ENCODE results near the gene PPP4R3A.
A peak's percentile ranks its signal among the peaks of the same experiment; 100 is the strongest.

Gene PPP4R3A

GRCh38 chr14:91520138-91520537, 10.0 kb upstream of the PPP4R3A start:
- Histone ChIP-seq H3K9ac (ENCODE audit: low read length) (no peak overlapping the region), H3K36me3 (ENCODE audit: insufficient read depth, low read length) (no peaks in the 10 kb centered on the region), H3K4me3 (ENCODE audit: low read depth in 1 of 2, low read length in 2 of 2) (no peak overlapping the region), H3K27ac (ENCODE audit: low read depth, low read length) (no peak overlapping the region), H3K4me1 (ENCODE audit: insufficient read depth, low read length) (peaks cover 5% of the 10 kb centered on the region), H3K27me3 (ENCODE audit: control insufficient read depth in 1 of 2, insufficient read depth in 2 of 2, low read length in 2 of 2) (no peaks in the 10 kb centered on the region), H3K9me3 (ENCODE audit: low read length) (no peaks in the 10 kb centered on the region)

GRCh38 chr14:91519239-91520036, 9.3 kb upstream of the PPP4R3A start:
- Histone ChIP-seq H3K4me1 (ENCODE audit: insufficient read depth, low read length) (peaks cover 5% of the 10 kb centered on the region), H3K9me3 (ENCODE audit: low read length) (no peaks in the 10 kb centered on the region), H3K4me3 (ENCODE audit: low read depth in 1 of 2, low read length in 2 of 2) (no peak overlapping the region), H3K36me3 (ENCODE audit: insufficient read depth, low read length) (no peaks in the 10 kb centered on the region), H3K9ac (ENCODE audit: low read length) (no peak overlapping the region), H3K27ac (ENCODE audit: low read depth, low read length) (no peak overlapping the region), H3K27me3 (ENCODE audit: control insufficient read depth in 1 of 2, insufficient read depth in 2 of 2, low read length in 2 of 2) (no peaks in the 10 kb centered on the region)

- H3K4me3 ChIP-seq (ENCODE audit: low read depth in 1 of 2, low read length in 2 of 2), result no peak overlapping the region
- H3K27me3 ChIP-seq (ENCODE audit: control insufficient read depth in 1 of 2, insufficient read depth in 2 of 2, low read length in 2 of 2), result no peaks in the 10 kb centered on the region
- peaks cover 5% of the 10 kb centered on the region for H3K4me1 ChIP-seq (ENCODE audit: insufficient read depth, low read length)
- no peaks in the 10 kb centered on the region for H3K9me3 ChIP-seq (ENCODE audit: low read length)
- no peaks in the 10 kb centered on the region for H3K36me3 ChIP-seq (ENCODE audit: insufficient read depth, low read length)
- H3K9ac ChIP-seq (ENCODE audit: low read length), result no peak overlapping the region
- H3K27ac ChIP-seq (ENCODE audit: low read depth, low read length), result no peak overlapping the region
These were observed 6.7 kb upstream of the PPP4R3A start for GRCh38 chr14:91516663-91517388.

GRCh38 chr14:91515979-91516378, 5.9 kb upstream of the PPP4R3A start:
- no peak overlapping the region for H3K9ac ChIP-seq (ENCODE audit: low read length)
- no peaks in the 10 kb centered on the region for H3K9me3 ChIP-seq (ENCODE audit: low read length)
- peaks cover 10% of the 10 kb centered on the region for H3K4me1 ChIP-seq (ENCODE audit: insufficient read depth, low read length)
- no peak overlapping the region for H3K4me3 ChIP-seq (ENCODE audit: low read depth in 1 of 2, low read length in 2 of 2)
- H3K36me3 ChIP-seq (ENCODE audit: insufficient read depth, low read length), result no peaks in the 10 kb centered on the region
- H3K27ac ChIP-seq (ENCODE audit: low read depth, low read length), result no peak overlapping the region
- no peaks in the 10 kb centered on the region for H3K27me3 ChIP-seq (ENCODE audit: control insufficient read depth in 1 of 2, insufficient read depth in 2 of 2, low read length in 2 of 2)

- no peaks in the 10 kb centered on the region for H3K9me3 ChIP-seq (ENCODE audit: low read length)
- no peaks in the 10 kb centered on the region for H3K36me3 ChIP-seq (ENCODE audit: insufficient read depth, low read length)
- peak overlapping the region; percentile 98 for H3K27ac ChIP-seq (ENCODE audit: low read depth, low read length)
- peak overlapping the region; percentile 85 to 96 for H3K4me3 ChIP-seq (ENCODE audit: low read depth in 1 of 2, low read length in 2 of 2)
- peaks cover 22% of the 10 kb centered on the region for H3K4me1 ChIP-seq (ENCODE audit: insufficient read depth, low read length)
- peak overlapping the region; percentile 88 for H3K9ac ChIP-seq (ENCODE audit: low read length)
- H3K27me3 ChIP-seq (ENCODE audit: control insufficient read depth in 1 of 2, insufficient read depth in 2 of 2, low read length in 2 of 2), result no peaks in the 10 kb centered on the region
These were observed 903 bp upstream of the PPP4R3A start for GRCh38 chr14:91511043-91511383.

GRCh38 chr14:91509878-91510170, 286 bp downstream of the PPP4R3A start:
- Histone ChIP-seq H3K36me3 (ENCODE audit: insufficient read depth, low read length) (no peaks in the 10 kb centered on the region), H3K4me3 (ENCODE audit: low read depth in 1 of 2, low read length in 2 of 2) (peak overlapping the region; percentile 85 to 96), H3K4me1 (ENCODE audit: insufficient read depth, low read length) (peaks cover 31% of the 10 kb centered on the region), H3K27ac (ENCODE audit: low read depth, low read length) (peak overlapping the region; percentile 98), H3K9me3 (ENCODE audit: low read length) (no peaks in the 10 kb centered on the region), H3K27me3 (ENCODE audit: control insufficient read depth in 1 of 2, insufficient read depth in 2 of 2, low read length in 2 of 2) (no peaks in the 10 kb centered on the region), H3K9ac (ENCODE audit: low read length) (peak overlapping the region; percentile 88)

- H3K4me3 ChIP-seq (ENCODE audit: low read depth in 1 of 2, low read length in 2 of 2), result peak overlapping the region; percentile 85 to 96
- H3K27ac ChIP-seq (ENCODE audit: low read depth, low read length), result peak overlapping the region; percentile 98
- no peaks in the 10 kb centered on the region for H3K27me3 ChIP-seq (ENCODE audit: control insufficient read depth in 1 of 2, insufficient read depth in 2 of 2, low read length in 2 of 2)
- peaks cover 31% of the 10 kb centered on the region for H3K4me1 ChIP-seq (ENCODE audit: insufficient read depth, low read length)
- no peaks in the 10 kb centered on the region for H3K9me3 ChIP-seq (ENCODE audit: low read length)
- H3K9ac ChIP-seq (ENCODE audit: low read length), result peak overlapping the region; percentile 85
- no peaks in the 10 kb centered on the region for H3K36me3 ChIP-seq (ENCODE audit: insufficient read depth, low read length)
These were observed 830 bp downstream of the PPP4R3A start for GRCh38 chr14:91509083-91509877.

GRCh38 chr14:91508105-91508504, 2.0 kb downstream of the PPP4R3A start:
- Histone ChIP-seq H3K9me3 (ENCODE audit: low read length) (no peaks in the 10 kb centered on the region), H3K9ac (ENCODE audit: low read length) (peak overlapping the region; percentile 85), H3K36me3 (ENCODE audit: insufficient read depth, low read length) (no peaks in the 10 kb centered on the region), H3K27me3 (ENCODE audit: control insufficient read depth in 1 of 2, insufficient read depth in 2 of 2, low read length in 2 of 2) (no peaks in the 10 kb centered on the region), H3K4me3 (ENCODE audit: low read depth in 1 of 2, low read length in 2 of 2) (peak overlapping the region; percentile 85 to 96), H3K4me1 (ENCODE audit: insufficient read depth, low read length) (peaks cover 38% of the 10 kb centered on the region), H3K27ac (ENCODE audit: low read depth, low read length) (peak overlapping the region; percentile 98)

- Histone ChIP-seq H3K27ac (ENCODE audit: low read depth, low read length) (no peak overlapping the region), H3K36me3 (ENCODE audit: insufficient read depth, low read length) (no peaks in the 10 kb centered on the region), H3K9ac (ENCODE audit: low read length) (no peak overlapping the region), H3K4me3 (ENCODE audit: low read depth in 1 of 2, low read length in 2 of 2) (peak overlapping the region in 1 of 2 donors; percentile 0), H3K27me3 (ENCODE audit: control insufficient read depth in 1 of 2, insufficient read depth in 2 of 2, low read length in 2 of 2) (no peaks in the 10 kb centered on the region), H3K9me3 (ENCODE audit: low read length) (no peaks in the 10 kb centered on the region), H3K4me1 (ENCODE audit: insufficient read depth, low read length) (peaks cover 48% of the 10 kb centered on the region)
These were observed 3.9 kb downstream of the PPP4R3A start for GRCh38 chr14:91506226-91506625.

- no peaks in the 10 kb centered on the region for H3K9me3 ChIP-seq (ENCODE audit: low read length)
- no peaks in the 10 kb centered on the region for H3K36me3 ChIP-seq (ENCODE audit: insufficient read depth, low read length)
- peaks cover 50% of the 10 kb centered on the region for H3K4me1 ChIP-seq (ENCODE audit: insufficient read depth, low read length)
- no peak overlapping the region for H3K27ac ChIP-seq (ENCODE audit: low read depth, low read length)
- no peaks in the 10 kb centered on the region for H3K27me3 ChIP-seq (ENCODE audit: control insufficient read depth in 1 of 2, insufficient read depth in 2 of 2, low read length in 2 of 2)
- no peak overlapping the region for H3K9ac ChIP-seq (ENCODE audit: low read length)
- H3K4me3 ChIP-seq (ENCODE audit: low read depth in 1 of 2, low read length in 2 of 2), result no peak overlapping the region
These were observed 7.1 kb downstream of the PPP4R3A start for GRCh38 chr14:91503000-91503504.

Data from muscle layer of colon (tissue), 2 donors.